Body of pancreas (tissue), 4 donors: Measurements from ENCODE around the gene PNLIPRP1.

Source experiments
- POLR2A ChIP-seq, 3 donors: fragments of 450-650 bp; IDR thresholded peaks; one replicate each; pipeline ENCODE4 v1.6.1; 2016; ENCODE audit warnings: antibody characterized with exemption in 3 of 3, mild to moderate bottlenecking in 2 of 3
- TF ChIP-seq, protein P1 (sequence below), 7 experiments: fragments of 450-650 bp in 4 of 7; fragments of 200-600 bp in 3 of 7; sonication (generic) in 3 of 7; IDR thresholded peaks; one replicate each; pipeline ENCODE4 v1.5.1; 2016 to 2019; ENCODE audit warnings: antibody characterized with exemption in 7 of 7

DNA sequence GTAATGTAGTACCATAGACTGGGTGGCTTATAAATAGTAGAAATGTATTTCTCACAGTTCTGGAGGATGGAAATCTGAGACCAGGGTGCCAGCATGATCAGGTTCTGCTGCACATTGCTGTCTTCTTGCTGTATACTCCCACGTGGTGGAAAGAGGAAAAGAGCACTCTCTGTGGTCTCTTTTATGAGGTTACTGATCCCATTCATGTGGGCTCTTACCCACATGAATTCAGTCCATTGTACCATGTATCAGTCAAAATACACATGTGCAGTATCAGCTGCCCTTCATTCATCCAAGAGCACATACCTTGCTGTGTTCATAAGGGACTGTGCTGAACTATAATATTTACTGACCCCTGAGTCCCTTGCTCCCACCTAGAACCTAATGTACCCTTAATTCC is 47.1 kb downstream of the PNLIPRP1 start:
- peak in 1 of 3 donors; percentile 24 for TF ChIP-seq POLR2A (IDR thresholded peaks at IDR 0.05)
- TF ChIP-seq, protein P1, sequence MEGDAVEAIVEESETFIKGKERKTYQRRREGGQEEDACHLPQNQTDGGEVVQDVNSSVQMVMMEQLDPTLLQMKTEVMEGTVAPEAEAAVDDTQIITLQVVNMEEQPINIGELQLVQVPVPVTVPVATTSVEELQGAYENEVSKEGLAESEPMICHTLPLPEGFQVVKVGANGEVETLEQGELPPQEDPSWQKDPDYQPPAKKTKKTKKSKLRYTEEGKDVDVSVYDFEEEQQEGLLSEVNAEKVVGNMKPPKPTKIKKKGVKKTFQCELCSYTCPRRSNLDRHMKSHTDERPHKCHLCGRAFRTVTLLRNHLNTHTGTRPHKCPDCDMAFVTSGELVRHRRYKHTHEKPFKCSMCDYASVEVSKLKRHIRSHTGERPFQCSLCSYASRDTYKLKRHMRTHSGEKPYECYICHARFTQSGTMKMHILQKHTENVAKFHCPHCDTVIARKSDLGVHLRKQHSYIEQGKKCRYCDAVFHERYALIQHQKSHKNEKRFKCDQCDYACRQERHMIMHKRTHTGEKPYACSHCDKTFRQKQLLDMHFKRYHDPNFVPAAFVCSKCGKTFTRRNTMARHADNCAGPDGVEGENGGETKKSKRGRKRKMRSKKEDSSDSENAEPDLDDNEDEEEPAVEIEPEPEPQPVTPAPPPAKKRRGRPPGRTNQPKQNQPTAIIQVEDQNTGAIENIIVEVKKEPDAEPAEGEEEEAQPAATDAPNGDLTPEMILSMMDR (IDR thresholded peaks at IDR 0.05): no peak
